GM12874 (cell line): ENCODE data around the gene FRMD5.

Source experiments
- CTCF ChIP-seq: IDR thresholded peaks from 2 replicates; pipeline ENCODE4 v1.5.1; 2011; ENCODE audit warnings: low read depth, mild to moderate bottlenecking, control low read depth, low read length, moderate library complexity; ENCODE audit not compliant: insufficient read depth

Gene FRMD5

GRCh38 chr15:44186705-44187104 lies 8.4 kb downstream of the FRMD5 start:
- TF ChIP-seq CTCF, result no peak

GRCh38 chr15:44183363-44183762 lies 11.7 kb downstream of the FRMD5 start:
- TF ChIP-seq CTCF, result no peak

GRCh38 chr15:44181410-44181809 lies 13.7 kb downstream of the FRMD5 start:
- no peak for TF ChIP-seq CTCF

GRCh38 chr15:44177139-44177538 lies 17.9 kb downstream of the FRMD5 start:
- no peak for TF ChIP-seq CTCF

- no peak for TF ChIP-seq CTCF
Observed at GRCh38 chr15:44173813-44174212, 21.3 kb downstream of the FRMD5 start.

GRCh38 chr15:44163370-44163769 lies 31.7 kb downstream of the FRMD5 start:
- no peak for TF ChIP-seq CTCF

- 0 out of 2 replicates have a peak, but pooled peaks have one; percentile 4 for TF ChIP-seq CTCF
Observed at GRCh38 chr15:44160796-44161195, 34.3 kb downstream of the FRMD5 start.

- no peak for TF ChIP-seq CTCF
Observed at GRCh38 chr15:44159492-44159891, 35.6 kb downstream of the FRMD5 start.
